ENCODE results near the gene RBM18. TPM values are rescaled to one million over a fixed set of nuclear protein-coding genes. Genes with fewer than 3 reads are reported as not detected.
A peak's percentile ranks its signal among the peaks of the same experiment; 100 is the strongest.

Gene RBM18
- total RNA-seq, 6 experiments from 2014 or later, result 25.6 to 30.5 (median 27.6) TPM

- H3K27ac Mint-ChIP-seq, result no peak overlapping the region
- peaks cover 11% of the 10 kb centered on the region for H3K4me1 Mint-ChIP-seq (ENCODE audit: low read depth)
- H3K9me3 Mint-ChIP-seq, result no peaks in the 10 kb centered on the region
- peaks cover 17% of the 10 kb centered on the region for H3K27me3 Mint-ChIP-seq (ENCODE audit: insufficient read depth)
- H3K4me3 Mint-ChIP-seq, result no peak overlapping the region
- no peak for TF ChIP-seq CTCF (IDR thresholded peaks at IDR 0.05)
- DNase-seq, result no peak
- H3K36me3 Mint-ChIP-seq (ENCODE audit: low read depth), result no peaks in the 10 kb centered on the region
Measured at GRCh38 chr9:122197426-122197825, 67.2 kb downstream of the RBM18 start.

- peaks cover 20% of the 10 kb centered on the region for H3K27me3 Mint-ChIP-seq (ENCODE audit: insufficient read depth)
- DNase-seq, result no peak
- H3K36me3 Mint-ChIP-seq (ENCODE audit: low read depth), result no peaks in the 10 kb centered on the region
- H3K4me1 Mint-ChIP-seq (ENCODE audit: low read depth), result peaks cover 15% of the 10 kb centered on the region
- H3K27ac Mint-ChIP-seq, result no peak overlapping the region
- no peaks in the 10 kb centered on the region for H3K9me3 Mint-ChIP-seq
- no peak for TF ChIP-seq CTCF (IDR thresholded peaks at IDR 0.05)
- no peak overlapping the region for H3K4me3 Mint-ChIP-seq
Measured at GRCh38 chr9:122195875-122196274, 68.8 kb downstream of the RBM18 start.

- no peaks in the 10 kb centered on the region for H3K9me3 Mint-ChIP-seq
Measured at GRCh38 chr9:122193651-122194050, 71.0 kb downstream of the RBM18 start.

GRCh38 chr9:122192914-122193525, 71.6 kb downstream of the RBM18 start:
- H3K27me3 Mint-ChIP-seq (ENCODE audit: insufficient read depth), result peaks cover 14% of the 10 kb centered on the region
- H3K4me3 Mint-ChIP-seq, result no peak overlapping the region
- TF ChIP-seq CTCF (IDR thresholded peaks at IDR 0.05), result no peak
- no peak for DNase-seq
- no peaks in the 10 kb centered on the region for H3K36me3 Mint-ChIP-seq (ENCODE audit: low read depth)
- no peaks in the 10 kb centered on the region for H3K9me3 Mint-ChIP-seq
- peaks cover 19% of the 10 kb centered on the region for H3K4me1 Mint-ChIP-seq (ENCODE audit: low read depth)
- H3K27ac Mint-ChIP-seq, result no peak overlapping the region

More at GRCh38 chr9:122193651-122194050, 71.0 kb downstream of the RBM18 start:
- H3K4me1 Mint-ChIP-seq (ENCODE audit: low read depth), result peaks cover 19% of the 10 kb centered on the region
- H3K27ac Mint-ChIP-seq, result no peak overlapping the region
- no peak for DNase-seq
- TF ChIP-seq CTCF (IDR thresholded peaks at IDR 0.05), result no peak
- no peaks in the 10 kb centered on the region for H3K36me3 Mint-ChIP-seq (ENCODE audit: low read depth)
- no peak overlapping the region for H3K4me3 Mint-ChIP-seq
- H3K27me3 Mint-ChIP-seq (ENCODE audit: insufficient read depth), result peaks cover 20% of the 10 kb centered on the region

GRCh38 chr9:122192261-122192875, 72.3 kb downstream of the RBM18 start:
- H3K27me3 Mint-ChIP-seq (ENCODE audit: insufficient read depth), result peaks cover 12% of the 10 kb centered on the region
- H3K36me3 Mint-ChIP-seq (ENCODE audit: low read depth), result no peaks in the 10 kb centered on the region
- H3K9me3 Mint-ChIP-seq, result no peaks in the 10 kb centered on the region
- no peak overlapping the region for H3K27ac Mint-ChIP-seq
- peaks cover 19% of the 10 kb centered on the region for H3K4me1 Mint-ChIP-seq (ENCODE audit: low read depth)
- H3K4me3 Mint-ChIP-seq, result no peak overlapping the region
- DNase-seq, result no peak
- TF ChIP-seq CTCF (IDR thresholded peaks at IDR 0.05), result peak; percentile 33; the same call in 1 of the 2 replicates

All from HFFc6 (cell line).